ENCODE measurements around the gene CCDC181. TPM values are rescaled to one million over a fixed set of nuclear protein-coding genes. Genes with fewer than 3 reads are reported as not detected.

Gene CCDC181
- total RNA-seq, 3 donors from 2014 or later: 0.66 to 0.73 TPM; not detected in 1

DNA sequence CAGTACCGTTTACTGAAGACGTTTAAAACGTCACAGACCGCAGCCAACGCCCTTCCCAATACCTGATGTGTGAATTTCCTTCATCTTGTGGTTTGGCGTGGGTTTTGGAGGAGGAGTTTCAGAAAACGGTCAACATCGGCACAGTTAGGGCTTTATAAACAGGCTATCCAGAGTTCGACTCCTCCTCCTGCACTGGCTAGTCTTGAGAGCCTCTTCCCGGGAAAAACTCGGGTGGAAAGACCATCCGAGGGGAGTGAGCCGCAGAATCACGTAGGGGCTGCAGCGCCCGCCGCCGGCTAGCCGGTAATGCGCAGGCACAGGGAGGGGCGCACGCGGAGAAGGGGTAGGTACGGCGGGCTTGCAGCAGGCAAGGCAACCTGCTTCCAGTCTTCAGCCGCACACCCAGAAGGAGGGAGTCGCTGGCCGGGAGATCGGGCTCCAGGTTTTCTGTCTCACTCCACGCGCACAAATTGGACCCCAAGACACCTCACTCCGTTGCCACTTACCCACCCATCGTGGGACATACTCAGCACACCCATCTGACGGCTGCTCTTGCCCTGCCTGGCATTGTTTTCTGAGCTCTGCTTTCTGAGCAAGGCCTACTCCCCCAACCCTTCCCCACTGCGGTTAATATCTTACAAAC lies 33.0 kb upstream of the CCDC181 start:
- Histone ChIP-seq H3K27me3 (no peaks in the 10 kb centered on the region), H3K27ac (no peak overlapping the region), H3K9me3 (peaks cover 0 to 14% of the 10 kb centered on the region in 2 donors), H3K36me3 (peaks cover 3% of the 10 kb centered on the region), H3K4me1 (no peaks in the 10 kb centered on the region), H3K4me3 (peak overlapping the region; percentile 8 to 44 (median 9))
- TF ChIP-seq POLR2AphosphoS5 (IDR thresholded peaks at IDR 0.05) (no peak), POLR2A (IDR thresholded peaks at IDR 0.05) (no peak)
- TF ChIP-seq, protein P1, sequence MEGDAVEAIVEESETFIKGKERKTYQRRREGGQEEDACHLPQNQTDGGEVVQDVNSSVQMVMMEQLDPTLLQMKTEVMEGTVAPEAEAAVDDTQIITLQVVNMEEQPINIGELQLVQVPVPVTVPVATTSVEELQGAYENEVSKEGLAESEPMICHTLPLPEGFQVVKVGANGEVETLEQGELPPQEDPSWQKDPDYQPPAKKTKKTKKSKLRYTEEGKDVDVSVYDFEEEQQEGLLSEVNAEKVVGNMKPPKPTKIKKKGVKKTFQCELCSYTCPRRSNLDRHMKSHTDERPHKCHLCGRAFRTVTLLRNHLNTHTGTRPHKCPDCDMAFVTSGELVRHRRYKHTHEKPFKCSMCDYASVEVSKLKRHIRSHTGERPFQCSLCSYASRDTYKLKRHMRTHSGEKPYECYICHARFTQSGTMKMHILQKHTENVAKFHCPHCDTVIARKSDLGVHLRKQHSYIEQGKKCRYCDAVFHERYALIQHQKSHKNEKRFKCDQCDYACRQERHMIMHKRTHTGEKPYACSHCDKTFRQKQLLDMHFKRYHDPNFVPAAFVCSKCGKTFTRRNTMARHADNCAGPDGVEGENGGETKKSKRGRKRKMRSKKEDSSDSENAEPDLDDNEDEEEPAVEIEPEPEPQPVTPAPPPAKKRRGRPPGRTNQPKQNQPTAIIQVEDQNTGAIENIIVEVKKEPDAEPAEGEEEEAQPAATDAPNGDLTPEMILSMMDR (IDR thresholded peaks at IDR 0.05): no peak
- intact Hi-C loops (cut with DNase I; ENCODE audit: low total_unique reads): no loop called here
- DNase-seq (ENCODE audit: low spot score in 2 of 2): no peak

DNA sequence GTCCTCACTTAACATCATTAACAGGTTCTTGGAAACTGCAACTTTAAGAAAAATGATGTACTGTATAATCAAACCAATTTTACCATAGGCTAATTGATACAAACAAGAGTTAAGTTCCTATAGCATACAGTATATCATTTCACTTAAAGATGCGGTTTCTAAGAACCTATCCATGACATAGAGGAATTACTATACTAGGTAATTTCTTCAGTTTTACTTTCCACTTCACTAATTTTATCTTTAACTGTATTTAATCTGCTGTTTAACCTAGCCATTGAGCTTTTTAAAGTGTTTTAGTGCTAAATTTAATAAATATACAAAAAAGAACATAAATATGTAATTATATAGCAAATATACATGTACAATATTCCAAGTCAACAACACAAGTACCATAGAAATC lies 30.2 kb upstream of the CCDC181 start:
- Histone ChIP-seq H3K4me1 (no peaks in the 10 kb centered on the region), H3K27ac (no peak overlapping the region), H3K27me3 (no peaks in the 10 kb centered on the region), H3K36me3 (no peaks in the 10 kb centered on the region), H3K9me3 (peaks cover 0 to 14% of the 10 kb centered on the region in 2 donors), H3K4me3 (no peak overlapping the region)
- intact Hi-C loops (cut with DNase I; ENCODE audit: low total_unique reads): no loop called here
- DNase-seq (ENCODE audit: low spot score in 2 of 2): no peak
- TF ChIP-seq, protein P1 (IDR thresholded peaks at IDR 0.05): no peak
- TF ChIP-seq POLR2AphosphoS5 (IDR thresholded peaks at IDR 0.05): no peak
- TF ChIP-seq POLR2A (IDR thresholded peaks at IDR 0.05): no peak

DNA sequence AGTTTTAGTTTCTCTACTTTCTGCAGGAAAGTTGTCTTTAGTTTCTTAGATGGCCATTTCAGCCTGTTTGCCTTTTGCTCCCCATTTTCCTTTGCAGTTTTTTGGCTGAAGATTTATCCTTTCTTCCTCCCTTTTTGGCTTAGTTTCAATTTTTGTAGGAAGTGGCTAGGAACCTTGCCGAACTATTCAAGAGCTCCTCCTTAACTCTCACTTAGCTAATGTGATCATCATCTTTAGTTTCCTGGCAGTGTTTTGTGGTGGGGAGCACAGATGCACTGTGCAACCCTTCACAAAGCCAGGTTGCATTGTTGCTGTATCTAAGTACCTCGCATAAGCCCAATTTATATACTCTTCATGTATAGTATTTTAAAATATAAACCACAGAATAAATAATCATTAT lies 28.8 kb upstream of the CCDC181 start:
- H3K9me3 ChIP-seq: peaks cover 0 to 14% of the 10 kb centered on the region in 2 donors
- DNase-seq (ENCODE audit: low spot score in 2 of 2): no peak

DNA sequence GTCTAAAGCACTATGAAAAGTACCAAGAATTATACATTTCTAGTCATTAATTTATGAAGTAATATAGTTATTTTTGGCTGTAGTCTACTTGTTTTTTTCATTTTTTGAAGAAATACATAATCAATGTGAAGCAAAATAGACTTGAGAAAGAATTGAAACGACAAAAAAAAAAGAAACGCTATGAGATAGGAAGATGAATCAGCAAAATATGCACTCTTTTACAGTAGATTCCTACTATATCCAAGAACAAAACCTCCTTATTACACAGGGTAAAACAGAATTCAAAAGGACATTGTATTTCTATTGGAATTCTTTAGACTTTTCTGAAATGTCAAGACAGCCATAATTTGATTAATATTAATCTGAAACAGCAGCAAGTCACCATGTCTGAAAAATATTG lies 25.6 kb upstream of the CCDC181 start:
- intact Hi-C loops (cut with DNase I; ENCODE audit: low total_unique reads): no loop called here
- DNase-seq (ENCODE audit: low spot score in 2 of 2): no peak
- peaks cover 6% of the 10 kb centered on the region for H3K36me3 ChIP-seq
- peaks cover 0 to 14% of the 10 kb centered on the region in 2 donors for H3K9me3 ChIP-seq
- H3K27ac ChIP-seq: no peak overlapping the region
- no peaks in the 10 kb centered on the region for H3K4me1 ChIP-seq
- no peak overlapping the region for H3K4me3 ChIP-seq
- TF ChIP-seq, protein P1 (IDR thresholded peaks at IDR 0.05): no peak
- TF ChIP-seq POLR2A (IDR thresholded peaks at IDR 0.05): no peak
- TF ChIP-seq POLR2AphosphoS5 (IDR thresholded peaks at IDR 0.05): no peak
- no peaks in the 10 kb centered on the region for H3K27me3 ChIP-seq

More for the DNA sequence above, 28.8 kb upstream of the CCDC181 start:
- Histone ChIP-seq H3K4me3 (no peak overlapping the region), H3K36me3 (no peaks in the 10 kb centered on the region), H3K27me3 (no peaks in the 10 kb centered on the region), H3K27ac (no peak overlapping the region), H3K4me1 (no peaks in the 10 kb centered on the region)
- TF ChIP-seq POLR2A (IDR thresholded peaks at IDR 0.05): no peak
- TF ChIP-seq, protein P1 (IDR thresholded peaks at IDR 0.05): no peak
- TF ChIP-seq POLR2AphosphoS5 (IDR thresholded peaks at IDR 0.05): no peak
- intact Hi-C loops (cut with DNase I; ENCODE audit: low total_unique reads): no loop called here

DNA sequence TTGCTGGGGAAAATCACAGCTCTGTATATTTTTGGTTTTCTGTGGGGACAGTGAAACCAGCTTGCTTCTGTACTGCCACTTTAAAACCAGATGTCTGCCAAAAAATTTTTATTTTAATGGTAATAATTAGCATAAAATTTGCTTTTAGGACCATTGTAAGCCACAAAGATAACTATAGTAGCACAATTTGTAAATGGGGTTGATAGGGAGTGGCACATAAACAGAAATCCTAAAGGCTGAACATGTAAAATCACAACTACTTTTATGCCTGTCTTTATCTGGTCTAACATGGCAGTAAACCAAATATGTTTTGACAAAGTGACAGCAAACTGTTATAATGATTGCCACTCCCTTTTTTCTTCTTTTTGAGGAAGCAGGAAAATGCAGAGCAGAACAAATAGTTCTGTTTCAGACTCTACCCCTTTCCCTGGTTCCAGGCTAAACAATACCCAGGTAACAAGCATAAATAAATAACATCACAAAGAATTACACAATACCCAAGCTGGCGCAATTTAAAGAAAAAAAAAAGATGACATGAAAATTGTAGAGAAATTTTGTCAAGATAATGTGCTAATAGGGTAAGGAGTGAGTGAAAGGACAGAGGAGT lies 24.0 kb upstream of the CCDC181 start:
- intact Hi-C loops (cut with DNase I; ENCODE audit: low total_unique reads): no loop called here
- DNase-seq (ENCODE audit: low spot score in 2 of 2): no peak
- Histone ChIP-seq H3K27me3 (no peaks in the 10 kb centered on the region), H3K4me1 (no peaks in the 10 kb centered on the region), H3K4me3 (no peak overlapping the region), H3K36me3 (peaks cover 6% of the 10 kb centered on the region), H3K27ac (no peak overlapping the region), H3K9me3 (no peaks in the 10 kb centered on the region)
- TF ChIP-seq, protein P1 (IDR thresholded peaks at IDR 0.05): no peak
- no peak for TF ChIP-seq POLR2AphosphoS5 (IDR thresholded peaks at IDR 0.05)
